ENCODE results near the gene GTF2H4. TPM values are rescaled to one million over a fixed set of nuclear protein-coding genes. Genes with fewer than 3 reads are reported as not detected.
"Not testable (repeated sequence)": the region's sequence is repeated elsewhere in the genome, so short reads cannot be mapped to it uniquely, and the experiment has no call there.

The GTF2H4 gene
- total and polyA plus RNA-seq, 4 donors: 6.2 to 15.8 (median 12.3) TPM

DNA sequence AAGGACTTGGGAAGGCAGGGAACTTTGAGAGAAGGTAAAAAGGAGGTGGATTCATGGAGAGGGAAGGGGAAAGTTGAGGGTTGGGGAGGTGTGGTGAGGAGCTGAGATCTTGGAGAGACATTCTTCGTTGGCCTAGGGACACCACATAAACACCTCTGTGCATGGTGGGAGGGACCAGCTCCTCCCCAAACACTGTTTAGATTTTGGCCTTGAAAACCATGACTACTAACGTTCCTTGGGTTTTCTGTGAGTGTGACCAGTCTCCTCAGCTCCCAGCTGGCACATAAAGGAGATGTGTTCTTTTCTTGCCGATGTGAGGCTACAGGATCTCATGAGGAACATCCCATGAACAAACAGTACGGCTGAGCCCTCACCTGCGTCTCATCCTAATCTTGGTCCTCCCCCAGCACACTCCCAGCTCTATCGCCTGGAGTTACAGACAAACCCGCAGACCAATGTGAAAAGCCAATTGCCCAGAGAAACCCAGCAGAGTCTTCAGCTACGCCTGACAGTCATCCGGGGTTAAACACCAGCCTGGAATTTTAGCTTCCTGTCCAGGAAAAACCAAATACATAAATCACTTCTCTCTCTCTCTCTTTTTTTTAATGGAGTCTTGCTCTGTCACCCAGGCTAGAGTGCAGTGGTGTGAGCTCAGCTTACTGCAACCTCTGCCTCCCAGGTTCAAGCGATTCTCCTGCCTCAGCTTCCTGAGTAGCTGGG is 45.7 kb upstream of the GTF2H4 start (continued):
- TF ChIP-seq, protein P1, sequence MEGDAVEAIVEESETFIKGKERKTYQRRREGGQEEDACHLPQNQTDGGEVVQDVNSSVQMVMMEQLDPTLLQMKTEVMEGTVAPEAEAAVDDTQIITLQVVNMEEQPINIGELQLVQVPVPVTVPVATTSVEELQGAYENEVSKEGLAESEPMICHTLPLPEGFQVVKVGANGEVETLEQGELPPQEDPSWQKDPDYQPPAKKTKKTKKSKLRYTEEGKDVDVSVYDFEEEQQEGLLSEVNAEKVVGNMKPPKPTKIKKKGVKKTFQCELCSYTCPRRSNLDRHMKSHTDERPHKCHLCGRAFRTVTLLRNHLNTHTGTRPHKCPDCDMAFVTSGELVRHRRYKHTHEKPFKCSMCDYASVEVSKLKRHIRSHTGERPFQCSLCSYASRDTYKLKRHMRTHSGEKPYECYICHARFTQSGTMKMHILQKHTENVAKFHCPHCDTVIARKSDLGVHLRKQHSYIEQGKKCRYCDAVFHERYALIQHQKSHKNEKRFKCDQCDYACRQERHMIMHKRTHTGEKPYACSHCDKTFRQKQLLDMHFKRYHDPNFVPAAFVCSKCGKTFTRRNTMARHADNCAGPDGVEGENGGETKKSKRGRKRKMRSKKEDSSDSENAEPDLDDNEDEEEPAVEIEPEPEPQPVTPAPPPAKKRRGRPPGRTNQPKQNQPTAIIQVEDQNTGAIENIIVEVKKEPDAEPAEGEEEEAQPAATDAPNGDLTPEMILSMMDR (IDR thresholded peaks at IDR 0.05; ENCODE audit: low read depth, low read length, missing input control): no peak
- TF ChIP-seq RAD21 (IDR thresholded peaks at IDR 0.05) (no peak), RXRA (IDR thresholded peaks at IDR 0.05) (no peak), GABPA (IDR thresholded peaks at IDR 0.05 in 1 of 2, conservative IDR thresholded peaks at IDR 0.05 in 1 of 2) (no peak), FOXA1 (IDR thresholded peaks at IDR 0.05) (no peak), SP1 (IDR thresholded peaks at IDR 0.05) (no peak), FOXA2 (IDR thresholded peaks at IDR 0.05) (no peak)

DNA sequence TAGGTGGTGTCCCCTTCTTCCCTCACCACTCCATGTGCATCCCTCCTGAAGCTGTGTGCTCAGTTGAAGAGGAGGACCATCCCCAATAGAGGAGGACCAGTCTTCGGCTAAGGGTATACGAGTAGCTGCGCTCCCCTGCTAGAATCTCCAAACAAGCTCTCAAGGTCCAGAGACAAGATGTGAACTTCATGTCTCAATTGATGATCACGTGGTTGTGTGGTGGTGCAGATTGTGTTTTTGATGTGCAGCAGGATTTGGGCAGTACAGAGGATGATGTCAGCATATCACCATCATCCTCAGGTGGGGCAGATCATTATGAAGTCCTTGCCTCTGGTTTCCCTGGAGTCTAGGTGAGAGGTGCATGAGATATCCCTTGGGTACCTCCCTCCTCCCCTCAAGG is 43.7 kb upstream of the GTF2H4 start:
- TF ChIP-seq, protein P2, sequence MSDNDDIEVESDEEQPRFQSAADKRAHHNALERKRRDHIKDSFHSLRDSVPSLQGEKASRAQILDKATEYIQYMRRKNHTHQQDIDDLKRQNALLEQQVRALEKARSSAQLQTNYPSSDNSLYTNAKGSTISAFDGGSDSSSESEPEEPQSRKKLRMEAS (IDR thresholded peaks at IDR 0.05): no peak
- TF ChIP-seq, protein P1 (IDR thresholded peaks at IDR 0.05; ENCODE audit: low read depth, low read length, missing input control): no peak
- TF ChIP-seq, protein P3, sequence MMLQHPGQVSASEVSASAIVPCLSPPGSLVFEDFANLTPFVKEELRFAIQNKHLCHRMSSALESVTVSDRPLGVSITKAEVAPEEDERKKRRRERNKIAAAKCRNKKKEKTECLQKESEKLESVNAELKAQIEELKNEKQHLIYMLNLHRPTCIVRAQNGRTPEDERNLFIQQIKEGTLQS (IDR thresholded peaks at IDR 0.05): no peak
- TF ChIP-seq RXRA (IDR thresholded peaks at IDR 0.05) (no peak), TAF1 (conservative IDR thresholded peaks at IDR 0.05) (no peak), YY1 (IDR thresholded peaks at IDR 0.05) (no peak), RAD21 (IDR thresholded peaks at IDR 0.05) (no peak), GABPA (IDR thresholded peaks at IDR 0.05 in 1 of 2, conservative IDR thresholded peaks at IDR 0.05 in 1 of 2) (no peak), EGR1 (IDR thresholded peaks at IDR 0.05; ENCODE audit: low read depth in 2 of 2) (no peak), SP1 (IDR thresholded peaks at IDR 0.05) (no peak), NR2F2 (IDR thresholded peaks at IDR 0.05) (no peak)
- TF ChIP-seq, protein P4, sequence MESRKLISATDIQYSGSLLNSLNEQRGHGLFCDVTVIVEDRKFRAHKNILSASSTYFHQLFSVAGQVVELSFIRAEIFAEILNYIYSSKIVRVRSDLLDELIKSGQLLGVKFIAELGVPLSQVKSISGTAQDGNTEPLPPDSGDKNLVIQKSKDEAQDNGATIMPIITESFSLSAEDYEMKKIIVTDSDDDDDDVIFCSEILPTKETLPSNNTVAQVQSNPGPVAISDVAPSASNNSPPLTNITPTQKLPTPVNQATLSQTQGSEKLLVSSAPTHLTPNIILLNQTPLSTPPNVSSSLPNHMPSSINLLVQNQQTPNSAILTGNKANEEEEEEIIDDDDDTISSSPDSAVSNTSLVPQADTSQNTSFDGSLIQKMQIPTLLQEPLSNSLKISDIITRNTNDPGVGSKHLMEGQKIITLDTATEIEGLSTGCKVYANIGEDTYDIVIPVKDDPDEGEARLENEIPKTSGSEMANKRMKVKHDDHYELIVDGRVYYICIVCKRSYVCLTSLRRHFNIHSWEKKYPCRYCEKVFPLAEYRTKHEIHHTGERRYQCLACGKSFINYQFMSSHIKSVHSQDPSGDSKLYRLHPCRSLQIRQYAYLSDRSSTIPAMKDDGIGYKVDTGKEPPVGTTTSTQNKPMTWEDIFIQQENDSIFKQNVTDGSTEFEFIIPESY (IDR thresholded peaks at IDR 0.05): no peak
- TF ChIP-seq, protein P5, sequence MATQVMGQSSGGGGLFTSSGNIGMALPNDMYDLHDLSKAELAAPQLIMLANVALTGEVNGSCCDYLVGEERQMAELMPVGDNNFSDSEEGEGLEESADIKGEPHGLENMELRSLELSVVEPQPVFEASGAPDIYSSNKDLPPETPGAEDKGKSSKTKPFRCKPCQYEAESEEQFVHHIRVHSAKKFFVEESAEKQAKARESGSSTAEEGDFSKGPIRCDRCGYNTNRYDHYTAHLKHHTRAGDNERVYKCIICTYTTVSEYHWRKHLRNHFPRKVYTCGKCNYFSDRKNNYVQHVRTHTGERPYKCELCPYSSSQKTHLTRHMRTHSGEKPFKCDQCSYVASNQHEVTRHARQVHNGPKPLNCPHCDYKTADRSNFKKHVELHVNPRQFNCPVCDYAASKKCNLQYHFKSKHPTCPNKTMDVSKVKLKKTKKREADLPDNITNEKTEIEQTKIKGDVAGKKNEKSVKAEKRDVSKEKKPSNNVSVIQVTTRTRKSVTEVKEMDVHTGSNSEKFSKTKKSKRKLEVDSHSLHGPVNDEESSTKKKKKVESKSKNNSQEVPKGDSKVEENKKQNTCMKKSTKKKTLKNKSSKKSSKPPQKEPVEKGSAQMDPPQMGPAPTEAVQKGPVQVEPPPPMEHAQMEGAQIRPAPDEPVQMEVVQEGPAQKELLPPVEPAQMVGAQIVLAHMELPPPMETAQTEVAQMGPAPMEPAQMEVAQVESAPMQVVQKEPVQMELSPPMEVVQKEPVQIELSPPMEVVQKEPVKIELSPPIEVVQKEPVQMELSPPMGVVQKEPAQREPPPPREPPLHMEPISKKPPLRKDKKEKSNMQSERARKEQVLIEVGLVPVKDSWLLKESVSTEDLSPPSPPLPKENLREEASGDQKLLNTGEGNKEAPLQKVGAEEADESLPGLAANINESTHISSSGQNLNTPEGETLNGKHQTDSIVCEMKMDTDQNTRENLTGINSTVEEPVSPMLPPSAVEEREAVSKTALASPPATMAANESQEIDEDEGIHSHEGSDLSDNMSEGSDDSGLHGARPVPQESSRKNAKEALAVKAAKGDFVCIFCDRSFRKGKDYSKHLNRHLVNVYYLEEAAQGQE (IDR thresholded peaks at IDR 0.05): no peak
- WGBS: 92% methylated on average over 4 of the region's 4 CpGs

DNA sequence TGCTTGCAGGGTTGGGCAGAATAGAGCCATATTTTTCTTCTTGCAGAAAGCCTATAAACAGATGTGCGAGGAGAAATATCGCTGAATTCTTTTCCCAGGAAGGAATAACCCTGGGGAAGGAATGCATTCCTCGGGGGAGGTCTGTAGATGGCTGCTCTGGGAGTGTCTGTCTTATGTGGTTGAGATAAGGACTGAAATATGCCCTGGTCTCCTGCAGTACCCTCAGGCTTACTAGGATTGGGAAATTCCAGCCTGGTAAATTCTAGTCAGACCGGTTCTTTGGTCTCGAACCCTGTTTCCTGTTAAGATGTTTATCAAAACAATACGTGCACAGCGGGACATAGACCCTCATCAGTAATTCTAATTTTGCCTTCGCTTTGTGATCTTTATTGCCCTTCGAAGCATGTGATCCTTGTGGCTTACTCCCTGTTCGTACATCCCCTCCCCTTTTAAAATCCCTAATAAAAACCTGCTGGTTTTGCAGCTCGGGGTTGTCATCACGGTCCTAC is 38.7 kb upstream of the GTF2H4 start:
- H3K9ac ChIP-seq (ENCODE audit: low read depth in 1 of 2, low read length in 2 of 2); H3K27ac ChIP-seq (ENCODE audit: low read depth in 1 of 2, low read length in 2 of 2); DNase-seq (ENCODE audit: low spot score); H3K27me3 ChIP-seq (ENCODE audit: control insufficient read depth in 4 of 4, insufficient read depth in 4 of 4, low read length in 3 of 4); H3K4me1 ChIP-seq (ENCODE audit: control insufficient read depth in 4 of 4, insufficient read depth in 4 of 4, low read length in 3 of 4); H3K4me3 ChIP-seq (ENCODE audit: low read depth in 1 of 3, low read length in 3 of 3); H3K9me3 ChIP-seq (ENCODE audit: control insufficient read depth in 4 of 4, low read length in 3 of 4); H3K36me3 ChIP-seq (ENCODE audit: control insufficient read depth in 4 of 4, insufficient read depth in 3 of 4, low read depth in 1 of 4, low read length in 3 of 4): not testable (repeated sequence)
- 91% methylated on average over 12 of the region's 12 CpGs for WGBS

More for the DNA sequence above, 43.7 kb upstream of the GTF2H4 start:
- Histone ChIP-seq H3K4me1 (ENCODE audit: control insufficient read depth in 4 of 4, insufficient read depth in 4 of 4, low read length in 3 of 4) (no peaks in the 10 kb centered on the region), H3K27me3 (ENCODE audit: control insufficient read depth in 4 of 4, insufficient read depth in 4 of 4, low read length in 3 of 4) (no peaks in the 10 kb centered on the region), H3K36me3 (ENCODE audit: control insufficient read depth in 4 of 4, insufficient read depth in 3 of 4, low read depth in 1 of 4, low read length in 3 of 4) (no peaks in the 10 kb centered on the region), H3K9me3 (ENCODE audit: control insufficient read depth in 4 of 4, low read length in 3 of 4) (no peaks in the 10 kb centered on the region), H3K4me3 (ENCODE audit: low read depth in 1 of 3, low read length in 3 of 3) (no peak overlapping the region), H3K27ac (ENCODE audit: low read depth in 1 of 2, low read length in 2 of 2) (no peak overlapping the region), H3K9ac (ENCODE audit: low read depth in 1 of 2, low read length in 2 of 2) (no peak overlapping the region)
- DNase-seq (ENCODE audit: low spot score): no peak
